HepG2 (cell line): ENCODE data around the gene HOXD3. TPM values are rescaled to one million over a fixed set of nuclear protein-coding genes. Genes with fewer than 3 reads are reported as not detected.
A peak's percentile ranks its signal among the peaks of the same experiment; 100 is the strongest.

Experiments used
- ATAC-seq: fragments of 200-7000 bp; cut with Tn5 transposase; 3 replicates; pipeline ENCODE4 v1.9.1; 2020; ENCODE audit warnings: mild to moderate bottlenecking, moderate library complexity
- BruUV-seq: library from RNA; stranded (reverse); fragments of 400-500 nt; replicated peaks from 2 replicates; lab custom pipeline; 2021; lab: Mats Ljungman, UMichigan
- CTCF ChIA-PET: fragments of 300-600 bp; formaldehyde crosslinking; extraction: SDS; loops from one replicate; lab custom pipeline; 2021; ENCODE audit warnings: low total read pairs, inconsistent platforms, low intra/inter-chr PET ratio; lab: Yijun Ruan, JAX
- POLR2A ChIA-PET: fragments of 350-600 bp; sonication (Branson Sonifier 250); formaldehyde crosslinking; loops from one replicate; lab custom pipeline; 2020; ENCODE audit warnings: antibody characterized with exemption, inconsistent platforms; lab: Yijun Ruan, JAX
- DNase-seq: peaks from one replicate; pipeline ENCODE4 v3.0.0-alpha.2; 2015; ENCODE audit warnings: low spot score
- FAIRE-seq: peaks from 3 replicates; lab custom pipeline; 2011; peaks lifted over from hg19 to GRCh38; lab: Jason Lieb, UNC
- H2AFZ ChIP-seq: one replicate; pipeline ENCODE4 v1.6.1; 2011; ENCODE audit warnings: low read length, inconsistent platforms
- H3K27ac ChIP-seq: fragments of 300-600 bp; 3 replicates; pipeline ENCODE4 v1.8.0; 2011; ENCODE audit warnings: mixed run types, mild to moderate bottlenecking, mixed read lengths, low read length, inconsistent platforms; ENCODE audit not compliant: insufficient read depth; ENCODE audit errors: extremely low read length
- H3K27me3 ChIP-seq, 2 experiments: fragments of 200-600 bp in 1 of 2; 2 replicates in 1 of 2; 3 replicates in 1 of 2; pipeline versions ENCODE4 v1.6.0 to v1.8.0; 2011; ENCODE audit warnings: low read length in 2 of 2, mild to moderate bottlenecking in 2 of 2, moderate library complexity in 2 of 2, inconsistent platforms in 1 of 2; ENCODE audit not compliant: insufficient read depth in 2 of 2, control insufficient read depth in 1 of 2
- H3K36me3 ChIP-seq, 2 experiments: fragments of 200-600 bp in 1 of 2; replicated peaks in 1 of 2; 2 replicates in 1 of 2; 3 replicates in 1 of 2; pipeline versions ENCODE4 v1.5.1 to v1.8.0; 2011; ENCODE audit warnings: low read length in 2 of 2, inconsistent platforms in 1 of 2; ENCODE audit not compliant: insufficient read depth in 2 of 2, control insufficient read depth in 1 of 2
- H3K4me1 ChIP-seq: 2 replicates; pipeline ENCODE4 v1.5.1; 2012; ENCODE audit warnings: low read length, inconsistent platforms; ENCODE audit not compliant: insufficient read depth
- H3K4me2 ChIP-seq: 2 replicates; pipeline ENCODE4 v1.6.0; 2011; ENCODE audit warnings: low read depth, low read length, inconsistent platforms
- H3K4me3 ChIP-seq, 3 experiments: fragments of 200-600 bp in 1 of 3; sonication (generic), shearing (Covaris generic) in 1 of 3; replicated peaks in 1 of 3; 2 replicates each; pipeline ENCODE4 v1.5.1; 2011 to 2016; ENCODE audit warnings: low read length in 3 of 3, inconsistent platforms in 2 of 3, low read depth in 2 of 3, mild to moderate bottlenecking in 2 of 3, control low read depth in 1 of 3, mixed read lengths in 1 of 3; ENCODE audit not compliant: insufficient read depth in 1 of 3
- H3K79me2 ChIP-seq: one replicate; pipeline ENCODE4 v1.6.1; 2011; ENCODE audit warnings: low read length, inconsistent platforms; ENCODE audit not compliant: insufficient read depth
- H3K9ac ChIP-seq: 2 replicates; pipeline ENCODE4 v1.6.0; 2011; ENCODE audit warnings: mild to moderate bottlenecking, low read depth, low read length, inconsistent platforms; ENCODE audit not compliant: insufficient read depth
- H3K9me3 ChIP-seq: 2 replicates; pipeline ENCODE4 v1.5.1; 2012; ENCODE audit warnings: mild to moderate bottlenecking, low read length
- H4K20me1 ChIP-seq: 2 replicates; pipeline ENCODE4 v1.6.0; 2011; ENCODE audit warnings: inconsistent platforms, mild to moderate bottlenecking, low read length, moderate library complexity; ENCODE audit not compliant: insufficient read depth
- CBX2 ChIP-seq, 2 experiments: fragments of 200-600 bp in 1 of 2; sonication (generic); formaldehyde crosslinking in 1 of 2; IDR thresholded peaks; 2 replicates each; pipeline versions ENCODE4 v1.7.0 to v1.8.1; 2018 to 2022; ENCODE audit warnings: low read depth in 2 of 2, low read length in 1 of 2, mild to moderate bottlenecking in 1 of 2, missing genetic modification reagents in 1 of 2
- EZH2 ChIP-seq: conservative IDR thresholded peaks from 2 replicates; pipeline ENCODE4 v1.6.1; 2012; ENCODE audit warnings: mild to moderate bottlenecking, low read depth, low read length, moderate library complexity
- HNRNPK ChIP-seq: fragments of 200-400 bp; formaldehyde crosslinking; IDR thresholded peaks from 2 replicates; pipeline ENCODE4 v1.6.1; 2018; ENCODE audit warnings: low read length, low read depth, moderate library complexity, mild to moderate bottlenecking; ENCODE audit not compliant: poor library complexity, severe bottlenecking
- ZBTB7B ChIP-seq: sonication (generic); formaldehyde crosslinking; IDR thresholded peaks from 2 replicates; pipeline ENCODE4 v1.4.0; 2020; ENCODE audit warnings: missing genetic modification reagents
- ZC3H4 ChIP-seq: sonication (generic); formaldehyde crosslinking; IDR thresholded peaks from 2 replicates; pipeline ENCODE4 v1.4.0; 2020; ENCODE audit warnings: missing genetic modification reagents, borderline replicate concordance
- ZNF75D ChIP-seq: sonication (generic); formaldehyde crosslinking; IDR thresholded peaks from 2 replicates; pipeline ENCODE4 v1.8.1; 2023; ENCODE audit warnings: missing genetic modification reagents, mild to moderate bottlenecking, borderline replicate concordance
- WGBS: methylation state at CpG from one replicate; pipeline ENCODE4 v1.1.6; 2017; ENCODE audit warnings: low lambda C conversion rate; 5-methylcytosine and 5-hydroxymethylcytosine counted together
- in situ Hi-C: cut with HindIII; loops from 2 replicates; pipeline ENCODE4 v1.10.0; 2017; ENCODE audit warnings: low pct_unique_long_range_greater_than_20kb; ENCODE audit not compliant: extremely low pct_ligation_motif_present
- intact Hi-C: fragments of 100-400 bp; cut with micrococcal nuclease; formaldehyde crosslinking; loops from one replicate; pipeline ENCODE4 v1.10.0; 2022; ENCODE audit not compliant: unreplicated experiment
- polyA plus RNA-seq, 8 experiments: library from polyadenylated mRNA; depleted of rRNA in 3 of 8; stranded (reverse) in 7 of 8; unstranded in 1 of 8; fragments of >200 nt; fragmentation: Illumina TruSeq in 4 of 8; extraction: Trizol in 4 of 8; gene quantifications; 2 replicates each; pipeline versions ENCODE4 v1.2.1 to v1.2.3, GENCODE V29; 2011 to 2016; ENCODE audit warnings: low read depth in 4 of 8, missing spikeins in 1 of 8, mixed read lengths in 1 of 8; ENCODE audit not compliant: insufficient read depth in 1 of 8
- total RNA-seq, 5 experiments: library from RNA; depleted of rRNA; stranded (reverse); fragments of >200 nt; fragmentation: Illumina TruSeq; extraction: Trizol; gene quantifications; 2 replicates each; pipeline ENCODE4 v1.2.3, GENCODE V29; 2016; ENCODE audit warnings: low read depth in 1 of 5

HOXD3 gene
- total and polyA plus RNA-seq, 2 of the 13 experiments (the other 11 are each of a cell fraction or from before 2014, with no cell fraction given): 0.05 to 0.09 TPM

- H3K9me3 ChIP-seq: no peaks in the 10 kb centered on the region
- POLR2A ChIA-PET: no interaction called here
- in situ Hi-C loops: no loop called here
- ATAC-seq: no peak
- H3K4me3 ChIP-seq: no peak overlapping the region
- DNase-seq: no peak
- no peak for FAIRE-seq
- CTCF ChIA-PET: no interaction called here
- H4K20me1 ChIP-seq: no peaks in the 10 kb centered on the region
- BruUV-seq: no TSS peak
- no peaks in the 10 kb centered on the region for H3K79me2 ChIP-seq
- H3K4me2 ChIP-seq: 0 out of 2 replicates have a peak overlapping the region, but pooled peaks have one; percentile 5
- peaks cover 25 to 96% of the 10 kb centered on the region in 2 experiments; a peak in 4 of 5 replicates for H3K27me3 ChIP-seq
- no peak overlapping the region for H2AFZ ChIP-seq
- 18% methylated on average over 14 of the region's 16 CpGs for WGBS
- H3K9ac ChIP-seq: no peak overlapping the region
- H3K36me3 ChIP-seq: no peaks in the 10 kb centered on the region
- no peak overlapping the region for H3K27ac ChIP-seq
- TF ChIP-seq EZH2: peak; percentile 95
- TF ChIP-seq ZBTB7B (CRISPR knock-in tag): no peak
- peak; percentile 89 for TF ChIP-seq CBX2 (IDR thresholded peaks at IDR 0.05; ENCODE audit: low read depth, low read length)
- no peak for TF ChIP-seq CBX2 (CRISPR knock-in tag; IDR thresholded peaks at IDR 0.05; ENCODE audit: low read depth)
- TF ChIP-seq, all 625 proteins: peak for 2
- intact Hi-C loops: loop anchor here (5.0 kb wide), 2 partner anchors 522 to 1032 kb away; no protein-coding TSS in a partner anchor
- H3K4me1 ChIP-seq: peaks cover 14% of the 10 kb centered on the region
Measured at GRCh38 chr2:176114930-176115625, 42.0 kb upstream of the HOXD3 start.

GRCh38 chr2:176115883-176116813 is 41.0 kb upstream of the HOXD3 start, which contains the start of gene HOXD10:
TSS of gene HOXD10 (plus strand) at chr2:176116778. CDS start at chr2:176116834, 56 bp downstream.
- no peak within 1 kb of the TSS for H3K4me3 ChIP-seq
- POLR2A ChIA-PET: no interaction called here
- BruUV-seq: no TSS peak
- CTCF ChIA-PET: no interaction called here
- in situ Hi-C loops: no loop called here
- WGBS: 46% methylated on average over 57 of the region's 66 CpGs
- H3K9me3 ChIP-seq: no peaks in the 10 kb centered on the region
- no peak for TF ChIP-seq ZNF75D (CRISPR knock-in tag)
- peak; percentile 27 for TF ChIP-seq EZH2
- TF ChIP-seq ZC3H4: no peak
- no peak for TF ChIP-seq HNRNPK
- H3K4me1 ChIP-seq: peaks cover 14% of the 10 kb centered on the region
- H3K27me3 ChIP-seq: peaks cover 27 to 97% of the 10 kb centered on the region in 2 experiments
- no peaks in the 10 kb centered on the region for H3K79me2 ChIP-seq
- no peak for FAIRE-seq
- DNase-seq: no peak
- no peak within 1 kb of the TSS for H3K27ac ChIP-seq
- intact Hi-C loops: no loop called here
- no peak for ATAC-seq
- no peak within 1 kb of the TSS for H3K9ac ChIP-seq
- no peak within 1 kb of the TSS for H2AFZ ChIP-seq
- no peaks in the 10 kb centered on the region for H3K36me3 ChIP-seq
- no peaks in the 10 kb centered on the region for H4K20me1 ChIP-seq
- no peak within 1 kb of the TSS for H3K4me2 ChIP-seq
